ENCODE results near the gene NAT14. TPM values are rescaled to one million over a fixed set of nuclear protein-coding genes. Genes with fewer than 3 reads are reported as not detected.
"Not testable (repeated sequence)": the region's sequence is repeated elsewhere in the genome, so short reads cannot be mapped to it uniquely, and the experiment has no call there.

The NAT14 gene
- total RNA-seq, 2 experiments from 2014 or later, result 8.5 to 12.9 TPM

DNA sequence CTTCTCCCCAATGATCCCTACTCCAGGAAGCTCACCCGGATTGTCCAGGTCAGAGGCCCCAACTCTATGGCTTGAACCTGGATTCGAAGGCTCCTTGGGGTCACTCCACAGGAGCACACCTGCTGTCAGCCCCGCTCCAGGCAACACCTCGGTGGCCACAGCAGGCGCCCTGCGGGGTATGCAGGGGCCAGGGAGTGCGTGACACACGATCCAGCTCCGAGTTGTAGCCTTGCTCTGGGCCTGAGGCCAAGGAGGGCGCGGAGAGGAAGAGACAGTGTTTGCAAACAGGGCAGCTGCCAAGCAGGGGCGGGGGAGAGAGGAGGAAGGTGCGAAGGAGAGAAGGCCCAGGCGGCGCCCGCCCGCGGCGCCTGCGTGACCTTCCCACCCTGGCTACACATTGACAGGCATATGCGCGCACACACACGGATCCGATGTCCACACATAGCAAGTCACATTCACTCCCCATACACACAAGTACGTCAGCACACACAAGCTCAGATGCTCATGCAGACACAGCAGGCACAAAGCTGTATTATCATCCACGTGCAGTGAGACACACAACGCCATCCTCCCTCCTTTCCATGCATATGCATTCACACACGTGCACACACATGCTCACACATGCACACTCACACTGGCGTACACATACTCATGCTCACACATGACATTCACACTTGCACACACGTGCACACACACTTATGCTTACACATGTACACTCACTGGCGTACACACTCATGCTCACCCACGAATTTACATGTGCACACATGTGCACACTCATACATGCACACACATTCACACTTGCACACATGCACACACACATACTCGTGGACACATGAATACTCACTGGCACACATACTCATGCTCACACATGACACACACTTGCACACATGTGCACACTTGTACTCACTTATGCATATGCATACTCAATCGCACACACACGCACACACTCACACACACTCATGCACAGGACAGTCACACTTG is 41.5 kb downstream of the NAT14 start:
- no peaks in the 10 kb centered on the region for H3K9me3 Mint-ChIP-seq
- H3K4me1 Mint-ChIP-seq (ENCODE audit: low read depth), result no peaks in the 10 kb centered on the region
- H3K27me3 Mint-ChIP-seq, result no peaks in the 10 kb centered on the region
- H3K36me3 Mint-ChIP-seq, result no peaks in the 10 kb centered on the region
- no peak for DNase-seq
- no peak overlapping the region for H3K4me3 Mint-ChIP-seq
- intact Hi-C loops (cut with micrococcal nuclease), result no loop called here
- H3K27ac Mint-ChIP-seq, result no peak overlapping the region
- POLR2A ChIA-PET, result no interaction called here
- CTCF ChIA-PET, result no interaction called here

DNA sequence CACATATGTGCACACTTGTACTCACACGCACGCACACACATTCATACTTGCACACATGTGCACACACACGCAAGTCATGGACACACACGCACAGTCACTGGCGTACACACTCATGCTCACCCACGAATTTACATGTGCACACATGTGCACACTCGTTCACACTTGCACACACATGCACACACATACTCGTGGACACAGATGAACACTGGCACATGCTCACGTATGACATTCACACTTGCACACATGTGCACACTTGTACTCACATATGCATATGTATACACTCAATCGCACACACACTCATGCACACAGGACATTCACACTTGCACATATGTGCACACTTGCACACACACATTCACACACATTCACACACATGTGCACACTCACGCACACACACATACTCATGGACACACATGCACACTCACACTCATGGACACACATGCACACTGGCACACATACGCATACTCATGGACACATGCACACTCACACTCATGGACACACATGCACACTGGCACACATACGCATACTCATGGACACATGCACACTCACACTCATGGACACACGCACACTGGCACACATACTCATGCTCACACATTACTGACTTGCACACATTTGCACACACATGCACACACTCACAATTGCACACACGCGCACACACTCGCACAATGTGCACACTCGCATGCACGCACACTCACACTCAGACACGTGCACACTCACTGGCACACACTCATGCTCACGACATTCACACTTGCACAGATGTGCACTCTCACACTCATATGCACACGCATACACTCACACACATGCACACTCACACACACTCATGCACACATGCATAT is 42.4 kb downstream of the NAT14 start:
- DNase-seq, result no peak
- H3K36me3 Mint-ChIP-seq, result no peaks in the 10 kb centered on the region
- H3K4me1 Mint-ChIP-seq (ENCODE audit: low read depth), result no peaks in the 10 kb centered on the region
- intact Hi-C loops (cut with micrococcal nuclease), result no loop called here
- no peak overlapping the region for H3K27ac Mint-ChIP-seq
- H3K4me3 Mint-ChIP-seq, result no peak overlapping the region
- no peaks in the 10 kb centered on the region for H3K9me3 Mint-ChIP-seq
- POLR2A ChIA-PET, result no interaction called here
- H3K27me3 Mint-ChIP-seq, result no peaks in the 10 kb centered on the region
- CTCF ChIA-PET, result no interaction called here

DNA sequence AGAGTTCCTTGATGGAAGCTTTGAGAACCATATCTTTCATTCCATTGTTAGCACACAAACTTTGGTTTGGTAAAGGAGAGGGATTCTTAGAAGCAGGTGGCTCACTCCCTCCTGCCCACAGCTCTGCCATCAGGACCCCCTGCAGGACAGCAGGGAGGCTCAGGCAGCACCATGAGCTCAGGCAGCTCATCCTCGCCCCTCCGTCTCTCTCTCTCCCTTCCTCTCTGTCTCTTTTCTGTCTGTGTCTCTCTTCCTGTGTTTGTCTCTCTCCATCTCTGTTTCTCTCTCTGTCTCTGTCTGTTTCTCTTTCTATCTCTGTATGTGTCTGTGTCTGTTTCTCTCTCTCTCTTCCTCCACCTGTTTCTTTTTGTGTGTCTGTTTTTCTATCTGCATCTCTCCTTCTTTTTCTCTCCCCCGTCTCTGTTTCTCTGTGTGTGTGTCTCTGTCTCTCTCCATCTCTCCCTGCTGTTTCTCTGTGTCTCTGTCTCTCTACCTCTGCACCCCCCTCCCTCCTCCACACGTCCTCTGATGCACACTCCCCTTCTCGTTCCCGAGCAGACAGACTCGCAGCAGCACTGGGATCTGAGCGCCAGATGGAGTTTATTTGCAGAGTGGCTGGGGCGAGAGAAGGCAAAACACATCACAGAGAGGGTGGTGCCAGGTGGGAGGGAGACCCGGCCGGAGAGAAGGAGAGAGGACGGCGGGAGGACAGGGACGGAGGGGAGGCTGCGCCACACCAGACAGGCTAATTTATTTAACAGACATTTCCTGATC is 43.2 kb downstream of the NAT14 start:
- CTCF ChIA-PET, result no interaction called here
- no peaks in the 10 kb centered on the region for H3K4me1 Mint-ChIP-seq (ENCODE audit: low read depth)
- no peaks in the 10 kb centered on the region for H3K27me3 Mint-ChIP-seq

DNA sequence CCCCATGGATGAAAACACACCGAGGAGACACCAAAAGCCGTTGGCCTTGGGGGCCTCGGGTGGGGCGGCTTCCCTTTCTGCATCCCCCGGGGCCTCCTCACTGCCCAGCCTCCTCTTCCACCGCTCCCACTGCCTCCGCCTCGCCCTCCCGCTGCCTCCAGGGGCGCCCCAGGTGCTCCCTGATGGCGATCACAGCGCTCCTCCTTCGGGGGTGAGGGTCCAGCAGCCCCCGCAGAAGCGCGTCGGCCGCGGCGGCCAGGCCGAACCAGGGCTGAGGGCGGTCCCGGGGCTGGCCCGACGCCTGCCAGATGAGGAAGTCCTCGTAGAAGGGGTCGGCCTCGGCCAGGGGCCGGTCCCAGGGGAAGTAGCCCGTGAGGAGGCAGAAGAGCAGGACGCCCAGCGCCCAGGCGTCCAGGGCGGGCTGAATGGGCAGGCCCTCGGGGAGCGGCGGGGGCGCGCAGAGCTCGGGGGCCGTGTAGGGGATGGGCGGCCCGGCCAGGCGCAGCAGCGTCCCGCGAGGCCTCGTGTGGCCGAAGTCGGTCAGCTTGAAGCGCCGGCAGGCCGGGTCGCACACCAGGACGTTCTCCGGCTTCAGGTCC is 44.7 kb downstream of the NAT14 start:
- Mint-ChIP-seq H3K27ac (no peak overlapping the region), H3K4me1 (ENCODE audit: low read depth) (no peaks in the 10 kb centered on the region), H3K27me3 (no peaks in the 10 kb centered on the region), H3K9me3 (no peaks in the 10 kb centered on the region), H3K4me3 (no peak overlapping the region), H3K36me3 (no peaks in the 10 kb centered on the region)
- intact Hi-C loops (cut with micrococcal nuclease), result no loop called here
- ChIA-PET POLR2A (no interaction called here), CTCF (no interaction called here)
- DNase-seq, result no peak

More for the DNA sequence above, 43.2 kb downstream of the NAT14 start:
- Mint-ChIP-seq H3K4me3 (no peak overlapping the region), H3K27ac (no peak overlapping the region), H3K36me3 (no peaks in the 10 kb centered on the region), H3K9me3 (no peaks in the 10 kb centered on the region)
- intact Hi-C loops (cut with micrococcal nuclease), result no loop called here
- no peak for DNase-seq
- POLR2A ChIA-PET, result no interaction called here

DNA sequence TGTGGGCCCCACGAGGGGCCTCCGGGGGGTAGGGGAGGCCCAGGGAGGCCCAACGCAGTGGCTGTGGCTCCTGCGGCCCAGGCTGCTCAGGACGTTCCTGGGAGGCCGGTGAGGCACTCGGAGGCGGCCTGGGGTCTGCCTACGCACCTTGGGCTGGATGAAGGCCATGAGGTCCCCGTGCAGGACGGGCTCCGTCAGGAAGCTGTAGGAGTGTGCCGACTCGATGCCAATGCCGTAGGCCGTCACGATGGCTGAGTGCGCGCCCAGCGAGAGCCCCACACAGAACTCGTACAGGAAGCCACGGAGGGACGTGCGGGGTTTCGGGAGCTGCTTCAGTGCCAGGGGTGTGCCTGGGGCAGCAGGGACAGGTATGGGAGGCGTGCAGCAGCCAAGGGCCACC is 46.0 kb downstream of the NAT14 start:
- no peaks in the 10 kb centered on the region for H3K9me3 Mint-ChIP-seq
- H3K4me3 Mint-ChIP-seq, result no peak overlapping the region
- H3K27me3 Mint-ChIP-seq, result no peaks in the 10 kb centered on the region
- intact Hi-C loops (cut with micrococcal nuclease), result no loop called here
- no peaks in the 10 kb centered on the region for H3K4me1 Mint-ChIP-seq (ENCODE audit: low read depth)
- ChIA-PET CTCF (interaction anchor here (1.1 kb wide), 1 partner anchor 16 kb away, joined by 3 read pairs; no protein-coding TSS in a partner anchor), POLR2A (no interaction called here)
- no peak overlapping the region for H3K27ac Mint-ChIP-seq
- H3K36me3 Mint-ChIP-seq, result no peaks in the 10 kb centered on the region
- DNase-seq, result no peak

DNA sequence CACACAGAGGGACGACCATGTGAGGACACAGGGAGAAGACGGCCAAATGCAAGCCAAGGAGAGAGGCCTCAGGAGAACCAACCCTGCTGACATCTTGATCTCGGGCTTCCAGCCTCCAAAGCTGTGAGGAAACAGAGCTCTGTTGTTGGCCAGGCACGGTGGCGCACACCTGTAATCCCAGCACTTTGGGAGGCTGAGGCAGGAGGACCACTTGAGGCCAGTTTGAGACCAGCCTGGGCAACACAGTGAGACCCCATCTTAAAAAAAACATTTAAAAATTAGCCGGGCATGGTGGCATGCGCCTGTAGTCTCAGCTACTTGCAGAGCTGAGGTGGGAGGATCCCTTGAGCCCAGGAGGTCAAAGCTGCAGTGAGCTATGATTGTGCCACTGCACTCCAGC is 49.3 kb downstream of the NAT14 start:
- H3K4me1 Mint-ChIP-seq (ENCODE audit: low read depth); H3K27me3 Mint-ChIP-seq; H3K36me3 Mint-ChIP-seq; H3K9me3 Mint-ChIP-seq; POLR2A ChIA-PET; DNase-seq; H3K27ac Mint-ChIP-seq; CTCF ChIA-PET; intact Hi-C loops (cut with micrococcal nuclease); H3K4me3 Mint-ChIP-seq: not testable (repeated sequence)

DNA sequence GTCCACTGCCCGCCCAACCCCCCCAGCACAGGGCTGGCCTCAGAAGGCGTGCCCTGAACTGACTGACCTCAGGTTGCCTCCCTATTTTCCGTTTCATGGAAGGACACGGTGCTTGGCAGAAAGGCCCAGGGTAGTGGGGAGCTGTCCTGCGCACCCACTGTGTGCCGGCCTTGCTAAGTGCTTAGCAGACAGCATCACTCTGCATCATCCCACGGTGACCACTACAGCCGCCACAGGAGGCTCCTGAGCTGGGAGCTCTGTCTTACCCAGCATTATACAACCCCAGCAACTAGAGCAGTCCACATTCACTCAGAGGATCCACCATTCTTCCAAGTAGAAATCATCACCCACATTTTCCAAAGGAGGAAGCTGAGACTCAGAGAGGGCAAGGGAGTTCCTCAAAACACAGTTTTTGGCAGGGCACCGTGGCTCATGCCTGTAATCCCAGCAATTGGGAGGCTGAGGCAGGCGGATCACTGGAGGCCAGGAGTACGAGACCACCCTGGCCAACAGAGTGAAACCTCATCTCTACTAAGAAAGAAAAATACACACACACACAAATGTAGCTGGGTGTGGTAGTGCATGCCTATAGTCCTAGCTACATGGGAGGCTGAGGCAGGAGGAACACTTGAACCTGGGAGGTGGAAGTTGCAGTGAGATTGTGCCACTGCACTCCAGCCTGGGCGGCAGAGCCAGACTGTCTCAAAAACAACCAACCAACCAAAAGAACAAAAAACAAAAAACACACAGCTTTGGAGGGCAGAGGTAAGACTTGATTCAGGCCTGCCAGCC is 50.4 kb downstream of the NAT14 start:
- H3K9me3 Mint-ChIP-seq, result no peaks in the 10 kb centered on the region
- no peaks in the 10 kb centered on the region for H3K27me3 Mint-ChIP-seq
- H3K36me3 Mint-ChIP-seq, result no peaks in the 10 kb centered on the region
- no peak overlapping the region for H3K4me3 Mint-ChIP-seq
- no peaks in the 10 kb centered on the region for H3K4me1 Mint-ChIP-seq (ENCODE audit: low read depth)
- no peak for DNase-seq
- no peak overlapping the region for H3K27ac Mint-ChIP-seq
- intact Hi-C loops (cut with micrococcal nuclease), result no loop called here
- ChIA-PET POLR2A (no interaction called here), CTCF (no interaction called here)

DNA sequence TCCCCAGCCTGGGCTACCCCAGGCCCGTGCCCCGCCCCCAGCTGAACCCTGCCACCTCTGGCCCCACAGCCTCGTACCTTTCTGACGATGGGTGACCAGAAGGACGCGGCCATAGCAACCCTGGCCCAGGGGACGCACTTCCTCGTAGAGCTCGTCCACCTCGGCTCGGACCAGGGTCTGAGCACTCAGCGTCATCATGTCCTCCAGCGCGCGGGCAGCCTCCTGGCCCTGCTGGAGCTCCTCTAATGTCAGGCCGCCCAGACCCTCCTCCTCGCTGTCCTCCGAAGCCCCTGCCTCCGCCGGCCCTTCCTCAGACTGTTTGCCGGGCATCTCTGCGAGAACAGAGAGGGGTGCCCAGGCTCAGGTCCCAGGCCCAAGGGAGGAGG is 51.0 kb downstream of the NAT14 start:
- DNase-seq, result no peak
- ChIA-PET CTCF (no interaction called here), POLR2A (no interaction called here)
- Mint-ChIP-seq H3K9me3 (no peaks in the 10 kb centered on the region), H3K27ac (no peak overlapping the region), H3K4me1 (ENCODE audit: low read depth) (no peaks in the 10 kb centered on the region), H3K27me3 (no peaks in the 10 kb centered on the region), H3K4me3 (no peak overlapping the region), H3K36me3 (no peaks in the 10 kb centered on the region)
- intact Hi-C loops (cut with micrococcal nuclease), result no loop called here

DNA sequence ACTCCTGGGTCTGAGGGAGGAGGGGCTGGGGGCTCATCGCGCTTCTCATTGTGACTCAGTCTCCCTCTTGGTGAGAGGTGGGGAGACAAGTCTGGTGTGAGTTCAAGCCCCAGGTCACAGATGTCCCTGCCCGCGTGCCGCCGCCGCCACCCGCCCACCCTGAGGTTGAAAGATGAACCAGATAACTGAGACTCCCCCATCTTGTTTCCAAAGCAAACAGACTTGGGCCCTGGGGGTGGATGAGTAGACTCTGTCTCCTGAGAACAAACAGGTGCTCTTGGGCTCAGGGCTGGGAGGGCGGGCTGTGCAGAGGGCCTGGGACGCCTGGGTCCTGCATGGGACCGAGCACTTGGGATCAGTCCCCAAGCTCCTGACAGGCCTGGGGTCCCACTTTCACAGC is 51.4 kb downstream of the NAT14 start:
- no peaks in the 10 kb centered on the region for H3K9me3 Mint-ChIP-seq
- DNase-seq, result no peak
- POLR2A ChIA-PET, result no interaction called here
- CTCF ChIA-PET, result no interaction called here
- H3K4me1 Mint-ChIP-seq (ENCODE audit: low read depth), result no peaks in the 10 kb centered on the region
- intact Hi-C loops (cut with micrococcal nuclease), result no loop called here
- no peak overlapping the region for H3K27ac Mint-ChIP-seq
- H3K27me3 Mint-ChIP-seq, result no peaks in the 10 kb centered on the region
- H3K4me3 Mint-ChIP-seq, result no peak overlapping the region
- H3K36me3 Mint-ChIP-seq, result no peaks in the 10 kb centered on the region
